Karpas-422 (cell line): ENCODE data around the gene SORD. TPM values are rescaled to one million over a fixed set of nuclear protein-coding genes. Genes with fewer than 3 reads are reported as not detected.
"Not testable (repeated sequence)": the region's sequence is repeated elsewhere in the genome, so short reads cannot be mapped to it uniquely, and the experiment has no call there.

ENCODE experiments used
- DNase-seq: peaks from one replicate; pipeline ENCODE4 v3.0.0-alpha.2; 2015
- H2AFZ ChIP-seq: fragments of 200-600 bp; sonication (generic); 2 replicates; pipeline ENCODE4 v1.6.1; 2014; ENCODE audit warnings: antibody characterized with exemption, low read length, mixed read lengths
- H3K27ac ChIP-seq: fragments of 200-600 bp; sonication (generic); 2 replicates; pipeline ENCODE4 v1.5.1; 2014; ENCODE audit warnings: mild to moderate bottlenecking, low read length, moderate library complexity
- H3K27me3 ChIP-seq: fragments of 200-600 bp; sonication (generic); 2 replicates; pipeline ENCODE4 v1.6.1; 2014; ENCODE audit warnings: low read length, mixed read lengths
- H3K36me3 ChIP-seq: fragments of 200-600 bp; sonication (generic); 2 replicates; pipeline ENCODE4 v1.6.1; 2014; ENCODE audit warnings: low read length, mixed read lengths; ENCODE audit not compliant: insufficient read depth
- H3K4me1 ChIP-seq: fragments of 200-600 bp; sonication (generic); 2 replicates; pipeline ENCODE4 v1.6.1; 2014; ENCODE audit warnings: mild to moderate bottlenecking, low read length, mixed read lengths
- H3K4me2 ChIP-seq: fragments of 200-600 bp; sonication (generic); 2 replicates; pipeline ENCODE4 v1.6.1; 2014; ENCODE audit warnings: low read length, low read depth, mild to moderate bottlenecking; ENCODE audit not compliant: poor library complexity, severe bottlenecking
- H3K4me3 ChIP-seq: fragments of 200-600 bp; sonication (generic); 2 replicates; pipeline ENCODE4 v1.5.1; 2014; ENCODE audit warnings: mild to moderate bottlenecking, antibody characterized with exemption, low read length, mixed read lengths
- H3K79me2 ChIP-seq: fragments of 200-600 bp; sonication (generic); 2 replicates; pipeline ENCODE4 v1.6.1; 2014; ENCODE audit warnings: mild to moderate bottlenecking, low read length, mixed read lengths
- H3K9ac ChIP-seq: fragments of 200-600 bp; sonication (generic); 2 replicates; pipeline ENCODE4 v1.6.0; 2014; ENCODE audit warnings: low read length
- H3K9me2 ChIP-seq: fragments of 200-600 bp; sonication (generic), shearing (Covaris generic); replicated peaks from 2 replicates; pipeline ENCODE4 v1.6.0; 2014; ENCODE audit warnings: mild to moderate bottlenecking, low read length, moderate library complexity; ENCODE audit not compliant: insufficient read depth
- H3K9me3 ChIP-seq: fragments of 300-700, 200-600 bp; sonication (generic); 2 replicates; pipeline ENCODE4 v1.6.1; 2014; ENCODE audit warnings: low read length, mixed read lengths
- H4K20me1 ChIP-seq: fragments of 200-600 bp; sonication (generic); 2 replicates; pipeline ENCODE4 v1.6.1; 2014; ENCODE audit warnings: mild to moderate bottlenecking, antibody characterized with exemption, low read length, low read depth; ENCODE audit not compliant: insufficient read depth
- total RNA-seq: library from RNA; depleted of rRNA; stranded (reverse); fragments of >200 nt; shearing (Covaris generic); gene quantifications from 2 replicates; pipeline ENCODE4 v1.2.3, GENCODE V29; 2014; ENCODE audit warnings: low replicate concordance

Gene SORD
- total RNA-seq, 1 experiment from 2014 or later = 33.5 TPM

GRCh38 chr15:45080593-45080992 is 57.6 kb downstream of the SORD start:
- not testable (repeated sequence) for H2AFZ ChIP-seq, H3K4me2 ChIP-seq, H3K27me3 ChIP-seq, H4K20me1 ChIP-seq, H3K9me2 ChIP-seq, H3K79me2 ChIP-seq, H3K9me3 ChIP-seq, H3K4me3 ChIP-seq, H3K36me3 ChIP-seq, H3K27ac ChIP-seq, H3K9ac ChIP-seq, H3K4me1 ChIP-seq, DNase-seq

- H2AFZ ChIP-seq, H3K27ac ChIP-seq, H3K79me2 ChIP-seq, H3K9me2 ChIP-seq, H3K27me3 ChIP-seq, H3K4me1 ChIP-seq, H3K9me3 ChIP-seq, H3K4me3 ChIP-seq, H3K36me3 ChIP-seq, H3K4me2 ChIP-seq, H4K20me1 ChIP-seq, H3K9ac ChIP-seq, DNase-seq: not testable (repeated sequence)
Observed at GRCh38 chr15:45082412-45082811, 59.4 kb downstream of the SORD start.

GRCh38 chr15:45083223-45083622 is 60.2 kb downstream of the SORD start:
- Histone ChIP-seq H3K27me3 (no peaks in the 10 kb centered on the region), H3K79me2 (no peaks in the 10 kb centered on the region), H3K27ac (no peak overlapping the region), H3K4me1 (no peaks in the 10 kb centered on the region), H3K9me2 (no peaks in the 10 kb centered on the region), H3K36me3 (no peaks in the 10 kb centered on the region), H3K4me3 (no peak overlapping the region), H3K9ac (no peak overlapping the region), H3K4me2 (no peak overlapping the region), H4K20me1 (no peaks in the 10 kb centered on the region), H2AFZ (no peak overlapping the region), H3K9me3 (no peaks in the 10 kb centered on the region)
- peak; percentile 9 for DNase-seq

- no peak overlapping the region for H3K9ac ChIP-seq
- H3K79me2 ChIP-seq = no peaks in the 10 kb centered on the region
- no peaks in the 10 kb centered on the region for H3K36me3 ChIP-seq
- H4K20me1 ChIP-seq = no peaks in the 10 kb centered on the region
- no peaks in the 10 kb centered on the region for H3K27me3 ChIP-seq
- no peaks in the 10 kb centered on the region for H3K9me2 ChIP-seq
- no peaks in the 10 kb centered on the region for H3K4me1 ChIP-seq
- DNase-seq = no peak
- H3K4me3 ChIP-seq = no peak overlapping the region
- H3K9me3 ChIP-seq = no peaks in the 10 kb centered on the region
- no peak overlapping the region for H3K4me2 ChIP-seq
- H2AFZ ChIP-seq = no peak overlapping the region
- no peak overlapping the region for H3K27ac ChIP-seq
Observed at GRCh38 chr15:45084163-45084562, 61.2 kb downstream of the SORD start.

GRCh38 chr15:45087513-45087912 is 64.5 kb downstream of the SORD start:
- no peaks in the 10 kb centered on the region for H3K9me2 ChIP-seq
- no peaks in the 10 kb centered on the region for H4K20me1 ChIP-seq
- no peaks in the 10 kb centered on the region for H3K79me2 ChIP-seq
- H3K36me3 ChIP-seq = no peaks in the 10 kb centered on the region
- H3K27ac ChIP-seq = no peak overlapping the region
- DNase-seq = peak; percentile 43
- no peaks in the 10 kb centered on the region for H3K27me3 ChIP-seq
- no peak overlapping the region for H3K4me3 ChIP-seq
- H3K4me1 ChIP-seq = no peaks in the 10 kb centered on the region
- no peak overlapping the region for H2AFZ ChIP-seq
- H3K9me3 ChIP-seq = no peaks in the 10 kb centered on the region
- H3K9ac ChIP-seq = no peak overlapping the region
- no peak overlapping the region for H3K4me2 ChIP-seq

- no peaks in the 10 kb centered on the region for H4K20me1 ChIP-seq
- H3K4me3 ChIP-seq = no peak overlapping the region
- no peak overlapping the region for H3K4me2 ChIP-seq
- no peak overlapping the region for H3K9ac ChIP-seq
- no peak for DNase-seq
- H3K4me1 ChIP-seq = no peaks in the 10 kb centered on the region
- H3K36me3 ChIP-seq = no peaks in the 10 kb centered on the region
- no peaks in the 10 kb centered on the region for H3K27me3 ChIP-seq
- no peaks in the 10 kb centered on the region for H3K9me3 ChIP-seq
- H3K9me2 ChIP-seq = no peaks in the 10 kb centered on the region
- no peak overlapping the region for H2AFZ ChIP-seq
- H3K27ac ChIP-seq = no peak overlapping the region
- H3K79me2 ChIP-seq = no peaks in the 10 kb centered on the region
Observed at GRCh38 chr15:45088801-45089711, 66.1 kb downstream of the SORD start.

GRCh38 chr15:45089712-45090373 is 66.8 kb downstream of the SORD start:
- H3K4me1 ChIP-seq = no peaks in the 10 kb centered on the region
- no peaks in the 10 kb centered on the region for H3K9me2 ChIP-seq
- no peaks in the 10 kb centered on the region for H3K9me3 ChIP-seq
- H3K36me3 ChIP-seq = no peaks in the 10 kb centered on the region
- no peaks in the 10 kb centered on the region for H3K27me3 ChIP-seq
- no peak overlapping the region for H3K27ac ChIP-seq
- H2AFZ ChIP-seq = no peak overlapping the region
- no peak for DNase-seq
- H3K4me3 ChIP-seq = no peak overlapping the region
- no peak overlapping the region for H3K4me2 ChIP-seq
- H3K9ac ChIP-seq = no peak overlapping the region
- H4K20me1 ChIP-seq = no peaks in the 10 kb centered on the region
- H3K79me2 ChIP-seq = no peaks in the 10 kb centered on the region

- H3K27ac ChIP-seq = no peak overlapping the region
- H3K4me1 ChIP-seq = no peaks in the 10 kb centered on the region
- no peaks in the 10 kb centered on the region for H3K79me2 ChIP-seq
- no peak overlapping the region for H3K9ac ChIP-seq
- H2AFZ ChIP-seq = no peak overlapping the region
- no peak overlapping the region for H3K4me2 ChIP-seq
- H3K9me3 ChIP-seq = no peaks in the 10 kb centered on the region
- H4K20me1 ChIP-seq = no peaks in the 10 kb centered on the region
- H3K27me3 ChIP-seq = no peaks in the 10 kb centered on the region
- DNase-seq = no peak
- no peaks in the 10 kb centered on the region for H3K36me3 ChIP-seq
- no peak overlapping the region for H3K4me3 ChIP-seq
- no peaks in the 10 kb centered on the region for H3K9me2 ChIP-seq
Observed at GRCh38 chr15:45091161-45091560, 68.2 kb downstream of the SORD start.
